GM21515 (cell line): Measurements from ENCODE around the gene ING3.

Experiments used
- ATAC-seq: cut with Tn5 transposase; IDR thresholded peaks from one replicate; pipeline ENCODE4 v1.9.1; 2021; ENCODE audit not compliant: unreplicated experiment

Gene ING3

GRCh38 chr7:120988591-120989256 lies 38.1 kb downstream of the ING3 start, which contains the start of gene CPED1:
CPED1 (plus strand) TSS chr7:120988711; CDS start chr7:120989622, 911 bp downstream.
- peak; percentile 53 for ATAC-seq

GRCh38 chr7:120989257-120990220 lies 39.0 kb downstream of the ING3 start:
- ATAC-seq: no peak

DNA sequence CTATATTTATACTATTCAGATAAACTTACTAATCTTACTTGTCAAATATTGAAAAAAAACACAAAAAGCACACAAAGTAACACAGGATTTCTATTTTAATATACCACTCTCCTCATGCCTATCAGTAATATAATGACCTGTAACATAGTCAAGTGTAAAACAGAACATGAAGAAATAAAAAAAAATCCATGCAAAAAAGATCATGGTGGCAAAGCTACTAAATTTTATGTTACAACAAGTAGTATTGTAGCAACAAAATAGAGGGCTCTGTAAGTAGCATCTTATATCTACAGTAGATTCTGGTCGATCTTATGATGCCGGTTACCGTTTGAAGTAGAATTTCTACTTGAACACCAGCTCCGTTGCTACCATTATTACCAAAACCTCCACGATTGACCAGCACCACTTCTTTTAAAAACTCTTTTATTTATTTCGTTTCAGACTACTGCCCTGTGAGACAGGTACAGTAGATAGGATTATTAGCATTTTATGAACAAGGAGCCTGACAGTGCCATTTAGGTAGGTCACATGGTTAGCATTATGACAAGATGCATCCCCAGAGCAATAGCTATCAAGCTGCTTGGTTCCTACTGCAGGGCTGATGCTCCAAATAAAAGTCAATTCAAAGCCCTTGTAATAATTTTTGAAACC lies 40.0 kb downstream of the ING3 start:
- ATAC-seq: no peak

- ATAC-seq: no peak
Measured at GRCh38 chr7:120991161-120991560, 40.6 kb downstream of the ING3 start.

GRCh38 chr7:120991581-120991980 lies 41.0 kb downstream of the ING3 start:
- no peak for ATAC-seq

DNA sequence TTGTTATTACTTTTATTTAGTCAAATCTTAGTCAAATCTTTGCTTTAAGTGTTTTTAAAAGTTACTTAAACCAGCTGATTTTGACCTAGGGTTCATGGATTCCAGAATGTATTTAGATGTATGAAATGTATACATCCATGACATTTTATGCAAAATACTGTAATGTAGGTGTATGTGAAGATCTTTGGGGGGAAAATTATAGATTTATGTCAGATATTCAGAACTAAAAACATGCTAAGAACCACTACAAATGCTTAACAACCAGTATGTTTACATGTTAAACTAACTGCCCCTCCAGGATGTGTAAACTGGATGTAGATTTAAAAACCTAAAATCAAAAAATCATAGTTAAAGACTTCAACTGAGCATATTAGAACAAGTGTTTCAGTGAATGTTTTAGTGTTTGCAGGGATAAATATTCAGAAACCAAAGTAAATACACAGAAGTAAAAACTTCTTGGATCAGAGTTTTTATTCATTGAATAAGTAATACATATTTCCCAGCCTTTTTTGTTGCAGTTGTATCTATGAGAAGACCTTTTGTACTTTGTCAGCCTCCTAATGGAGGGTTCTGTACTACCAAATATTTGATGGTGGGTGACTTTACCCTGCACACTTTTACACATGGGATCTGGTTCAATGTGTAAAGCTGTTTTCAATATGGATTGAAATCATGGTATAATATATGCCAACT lies 41.8 kb downstream of the ING3 start:
- no peak for ATAC-seq

DNA sequence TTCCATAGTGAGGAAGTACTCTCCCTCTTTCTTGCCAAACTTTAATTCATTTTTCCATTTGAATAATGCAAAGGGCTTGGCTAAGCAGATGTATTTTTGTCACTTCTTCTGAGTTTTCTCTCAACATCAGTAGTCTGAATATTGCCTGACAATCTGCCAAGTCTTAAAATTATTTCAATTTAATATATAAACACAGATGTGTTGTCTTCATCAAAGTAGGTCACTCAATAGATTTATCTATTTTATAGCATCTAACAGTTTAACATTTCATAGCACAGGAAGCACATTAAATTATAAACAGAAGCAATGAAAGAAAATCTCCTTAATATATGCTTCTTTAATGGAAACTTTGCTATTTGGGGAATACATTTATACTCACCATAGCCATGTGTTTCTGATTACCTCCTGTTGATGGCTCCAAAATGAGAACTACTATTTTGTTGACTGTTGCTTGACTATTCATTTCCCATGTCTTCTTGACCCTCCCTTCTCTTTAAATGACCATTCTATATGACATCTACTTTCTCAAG lies 42.5 kb downstream of the ING3 start:
- ATAC-seq: no peak

- ATAC-seq: no peak
Measured at GRCh38 chr7:120993553-120994191, 43.1 kb downstream of the ING3 start.

GRCh38 chr7:120994512-120995410 lies 44.2 kb downstream of the ING3 start:
- ATAC-seq: no peak

GRCh38 chr7:120995654-120996053 lies 45.1 kb downstream of the ING3 start:
- ATAC-seq: no peak

DNA sequence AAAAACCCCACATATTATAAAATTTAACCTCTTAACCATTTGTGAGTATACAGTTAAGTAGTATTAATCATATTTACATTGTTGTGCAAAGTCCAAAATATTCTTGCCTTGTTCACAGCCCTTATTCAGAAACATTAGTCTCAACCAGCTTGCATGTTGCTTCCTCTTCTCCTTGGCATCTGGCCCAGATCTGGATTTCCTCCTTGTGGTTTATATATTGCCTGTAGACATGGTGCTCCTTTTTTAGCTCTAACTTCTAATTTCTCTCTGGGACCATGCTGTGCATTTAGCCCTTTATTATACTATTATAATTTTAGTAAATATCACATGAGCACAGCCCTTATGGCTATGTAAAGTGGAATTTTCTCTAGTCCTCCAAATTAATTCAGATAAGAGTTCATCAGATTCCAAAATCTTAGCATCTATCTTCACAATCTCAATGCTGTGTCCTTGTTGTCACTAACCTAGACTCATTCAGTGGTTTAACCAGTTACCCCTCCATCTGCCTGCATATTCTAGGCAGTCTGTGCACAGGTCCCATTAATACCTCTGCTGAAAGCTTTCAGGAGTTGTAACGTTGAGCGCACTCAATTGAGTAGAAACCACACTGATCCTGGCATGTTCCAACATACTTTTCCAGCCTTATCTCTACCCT lies 45.9 kb downstream of the ING3 start:
- no peak for ATAC-seq

GRCh38 chr7:120996988-120997345 lies 46.4 kb downstream of the ING3 start:
- no peak for ATAC-seq

DNA sequence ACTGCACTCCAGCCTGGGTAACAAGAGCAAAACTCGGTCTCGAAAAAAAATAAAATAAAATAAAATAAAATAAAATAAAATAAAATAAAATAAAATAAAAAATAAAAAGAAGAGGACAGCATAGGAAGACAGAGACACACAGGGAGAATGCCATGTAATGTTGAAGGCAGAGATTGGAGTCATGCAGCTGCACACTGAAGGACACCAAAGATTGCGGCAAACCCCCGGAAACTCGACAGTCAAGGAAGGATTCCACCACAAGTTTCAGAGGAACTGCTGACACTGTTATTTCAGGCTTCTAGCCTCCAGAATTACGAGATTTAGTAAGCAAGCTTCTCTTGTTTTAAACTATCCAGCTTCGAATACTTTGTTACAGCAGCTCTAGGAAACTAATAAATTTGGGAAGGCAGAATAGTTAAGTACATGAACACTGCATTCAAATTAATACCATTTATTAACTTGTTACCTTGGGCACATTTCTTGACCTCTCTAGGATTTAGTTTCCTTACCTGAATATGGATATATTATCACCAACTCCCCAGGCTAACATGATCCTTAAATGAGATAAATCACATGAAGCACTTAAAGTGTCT lies 47.4 kb downstream of the ING3 start:
- ATAC-seq: no peak

GRCh38 chr7:120998520-120998919 lies 47.9 kb downstream of the ING3 start:
- no peak for ATAC-seq

- no peak for ATAC-seq
Measured at GRCh38 chr7:120998996-120999565, 48.5 kb downstream of the ING3 start.

DNA sequence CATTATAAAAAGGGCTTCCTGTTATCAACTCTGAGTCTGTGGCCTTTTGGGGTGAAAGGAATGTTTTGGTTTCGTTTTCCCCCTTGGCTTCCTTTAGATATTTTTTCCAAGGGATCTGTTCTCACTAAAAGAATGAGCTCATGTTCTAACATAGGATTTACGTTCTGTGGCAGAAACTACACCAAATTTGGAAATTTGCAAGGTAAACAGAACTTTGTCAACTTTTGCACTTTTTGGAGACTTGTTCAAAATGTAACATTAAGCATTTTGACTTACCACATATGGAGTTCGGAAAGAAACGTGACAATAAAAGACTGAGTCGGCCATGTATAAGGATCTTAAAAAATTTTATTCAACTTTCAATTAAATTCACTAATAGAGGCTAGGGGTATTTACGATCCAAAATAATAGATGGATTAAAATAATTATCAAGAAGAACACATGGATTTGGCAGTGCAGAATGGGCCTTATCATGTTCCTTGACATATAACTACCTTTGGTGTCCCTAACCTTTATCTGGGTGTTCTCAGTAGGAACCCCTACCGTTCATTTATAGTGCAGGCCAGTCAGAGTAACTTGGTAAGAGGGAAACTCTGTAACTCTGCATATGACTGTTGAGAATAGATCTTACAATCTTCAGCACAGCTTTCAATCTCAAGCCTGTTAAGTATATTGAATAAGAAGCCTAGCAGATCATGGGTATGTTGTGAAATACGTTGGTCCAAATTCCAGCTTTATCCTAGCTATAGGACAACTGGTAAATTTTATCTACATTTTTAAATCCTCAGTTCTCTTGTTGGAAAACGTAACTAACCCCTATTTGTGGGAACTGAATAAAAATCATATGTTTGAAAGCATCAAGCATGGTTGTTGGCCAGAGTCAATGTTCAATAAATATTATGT lies 49.8 kb downstream of the ING3 start:
- ATAC-seq: no peak
